H9 (cell line): ENCODE measurements around the gene TSPEAR. TPM values are rescaled to one million over a fixed set of nuclear protein-coding genes. Genes with fewer than 3 reads are reported as not detected.

Source experiments
- DNase-seq: peaks from one replicate; pipeline ENCODE4 v3.0.0-alpha.2; 2017
- H2AFZ ChIP-seq: one replicate; pipeline ENCODE4 v1.6.1; 2013; ENCODE audit warnings: mild to moderate bottlenecking, low read length, control low read depth, moderate library complexity
- H2AK5ac ChIP-seq: 2 replicates; pipeline ENCODE4 v1.6.1; 2013; ENCODE audit warnings: low read length, control low read depth, mixed read lengths; ENCODE audit not compliant: insufficient read length
- H2BK120ac ChIP-seq: one replicate; pipeline ENCODE4 v1.6.1; 2013; ENCODE audit warnings: low read depth, mild to moderate bottlenecking, low read length, control low read depth, inconsistent platforms; ENCODE audit not compliant: poor library complexity, severe bottlenecking
- H2BK12ac ChIP-seq: 2 replicates; pipeline ENCODE4 v1.6.1; 2013; ENCODE audit warnings: low read length, control low read depth, mixed read lengths, low read depth; ENCODE audit not compliant: insufficient read length
- H2BK15ac ChIP-seq: 2 replicates; pipeline ENCODE4 v1.6.1; 2013; ENCODE audit warnings: low read depth, low read length, control low read depth
- H2BK20ac ChIP-seq: one replicate; pipeline ENCODE4 v1.6.1; 2013; ENCODE audit warnings: low read depth, mild to moderate bottlenecking, low read length, control low read depth, inconsistent platforms; ENCODE audit not compliant: poor library complexity, severe bottlenecking
- H2BK5ac ChIP-seq: 2 replicates; pipeline ENCODE4 v1.6.1; 2013; ENCODE audit warnings: low read length, control low read depth, mixed read lengths; ENCODE audit not compliant: insufficient read length
- H3K14ac ChIP-seq: 2 replicates; pipeline ENCODE4 v1.6.1; 2013; ENCODE audit warnings: low read length, control low read depth; ENCODE audit not compliant: insufficient read depth
- H3K18ac ChIP-seq: 2 replicates; pipeline ENCODE4 v1.6.1; 2013; ENCODE audit warnings: low read depth, mild to moderate bottlenecking, mixed read lengths, low read length, control low read depth; ENCODE audit not compliant: insufficient read length
- H3K23ac ChIP-seq: 2 replicates; pipeline ENCODE4 v1.6.1; 2013; ENCODE audit warnings: low read length, control low read depth, mixed read lengths, low read depth; ENCODE audit not compliant: insufficient read length
- H3K23me2 ChIP-seq: 2 replicates; pipeline ENCODE4 v1.6.1; 2013; ENCODE audit warnings: low read depth, mild to moderate bottlenecking, mixed read lengths, low read length, control low read depth; ENCODE audit not compliant: insufficient read length, poor library complexity, severe bottlenecking
- H3K27ac ChIP-seq: 2 replicates; pipeline ENCODE4 v1.5.1; 2013; ENCODE audit warnings: low read length, control low read depth, mixed read lengths, low read depth; ENCODE audit not compliant: insufficient read length
- H3K27me3 ChIP-seq: 2 replicates; pipeline ENCODE4 v1.6.1; 2013; ENCODE audit warnings: low read length, control low read depth, inconsistent platforms; ENCODE audit not compliant: insufficient read depth
- H3K4ac ChIP-seq: 2 replicates; pipeline ENCODE4 v1.6.1; 2013; ENCODE audit warnings: low read depth, mild to moderate bottlenecking, control low read depth, inconsistent platforms, low read length, moderate library complexity
- H3K4me1 ChIP-seq: 2 replicates; pipeline ENCODE4 v1.6.1; 2013; ENCODE audit warnings: low read length, control low read depth, inconsistent platforms; ENCODE audit not compliant: insufficient read depth
- H3K4me2 ChIP-seq: 2 replicates; pipeline ENCODE4 v1.6.1; 2013; ENCODE audit warnings: low read length, control low read depth, mixed read lengths; ENCODE audit not compliant: insufficient read length, insufficient read depth
- H3K56ac ChIP-seq: 2 replicates; pipeline ENCODE4 v1.6.1; 2013; ENCODE audit warnings: low read depth, mild to moderate bottlenecking, mixed read lengths, low read length, control low read depth; ENCODE audit not compliant: insufficient read length
- H3K79me1 ChIP-seq: 2 replicates; pipeline ENCODE4 v1.6.1; 2013; ENCODE audit warnings: low read depth, mild to moderate bottlenecking, moderate library complexity, low read length, control low read depth, inconsistent platforms; ENCODE audit not compliant: insufficient read depth, poor library complexity, severe bottlenecking
- H3K79me2 ChIP-seq: 2 replicates; pipeline ENCODE4 v1.6.1; 2013; ENCODE audit warnings: low read length, control low read depth, inconsistent platforms; ENCODE audit not compliant: insufficient read depth
- H3K9ac ChIP-seq: 2 replicates; pipeline ENCODE4 v1.6.1; 2013; ENCODE audit warnings: low read length, control low read depth, mixed read lengths; ENCODE audit not compliant: insufficient read length; ENCODE audit errors: extremely low read depth
- H3K9me3 ChIP-seq: one replicate; pipeline ENCODE4 v1.6.1; 2013; ENCODE audit warnings: low read depth, low read length, inconsistent platforms; ENCODE audit not compliant: control insufficient read depth
- H3T11ph ChIP-seq: one replicate; pipeline ENCODE4 v1.6.1; 2013; ENCODE audit warnings: mild to moderate bottlenecking, low read length, control low read depth, inconsistent platforms
- H4K20me1 ChIP-seq: one replicate; pipeline ENCODE4 v1.6.1; 2013; ENCODE audit not compliant: control insufficient read depth, insufficient read length, insufficient read depth
- H4K5ac ChIP-seq: 2 replicates; pipeline ENCODE4 v1.6.1; 2013; ENCODE audit warnings: low read depth, mild to moderate bottlenecking, mixed read lengths, low read length, control low read depth; ENCODE audit not compliant: insufficient read length
- H4K8ac ChIP-seq: replicated peaks from 2 replicates; pipeline ENCODE4 v1.6.1; 2013; ENCODE audit warnings: low read length, control low read depth, mixed read lengths, low read depth; ENCODE audit not compliant: insufficient read length
- H4K91ac ChIP-seq: 2 replicates; pipeline ENCODE4 v1.6.1; 2013; ENCODE audit warnings: low read depth, mild to moderate bottlenecking, moderate library complexity, mixed read lengths, low read length, control low read depth; ENCODE audit not compliant: insufficient read length
- H3K27ac Mint-ChIP-seq, 3 experiments: 2 replicates in 2 of 3; 3 replicates in 1 of 3; pipeline ENCODE4 v1.8.0; 2020 to 2021; ENCODE audit warnings: mixed read lengths in 3 of 3, mild to moderate bottlenecking in 1 of 3, moderate library complexity in 1 of 3
- H3K27me3 Mint-ChIP-seq: 2 replicates; pipeline ENCODE4 v1.8.0; 2021; ENCODE audit warnings: low read depth, mild to moderate bottlenecking, moderate library complexity, mixed read lengths
- H3K36me3 Mint-ChIP-seq, 3 experiments: 2 replicates in 2 of 3; 3 replicates in 1 of 3; pipeline ENCODE4 v1.8.0; 2020 to 2021; ENCODE audit warnings: low read depth in 3 of 3, mixed read lengths in 3 of 3; ENCODE audit not compliant: insufficient read depth in 1 of 3
- H3K4me1 Mint-ChIP-seq, 2 experiments: 2 replicates each; pipeline ENCODE4 v1.8.0; 2020; ENCODE audit warnings: mixed read lengths in 2 of 2
- H3K4me3 Mint-ChIP-seq, 2 experiments: 2 replicates in 1 of 2; 3 replicates in 1 of 2; pipeline ENCODE4 v1.8.0; 2020 to 2021; ENCODE audit warnings: mild to moderate bottlenecking in 2 of 2, mixed read lengths in 2 of 2, moderate library complexity in 1 of 2
- H3K9me3 Mint-ChIP-seq, 2 experiments: 2 replicates in 1 of 2; 3 replicates in 1 of 2; pipeline ENCODE4 v1.8.0; 2020; ENCODE audit warnings: mild to moderate bottlenecking in 2 of 2, mixed read lengths in 2 of 2, moderate library complexity in 1 of 2
- CTCF ChIP-seq: fragments of 200-600 bp; sonication (generic); conservative IDR thresholded peaks from 3 replicates; pipeline ENCODE4 v1.8.0; 2021; ENCODE audit warnings: antibody characterized with exemption, mild to moderate bottlenecking
- WGBS: extraction: QIAGEN DNeasy Blood & Tissue Kit; methylation state at CpG from one replicate; pipeline ENCODE4 v1.1.7; 2013; ENCODE audit warnings: missing lambda C conversion rate, low lambda C conversion rate, mixed read lengths; ENCODE audit not compliant: insufficient read length; ENCODE audit errors: extremely low coverage; 5-methylcytosine and 5-hydroxymethylcytosine counted together
- total RNA-seq: library from RNA; stranded (reverse); gene quantifications from 2 replicates; pipeline ENCODE4 v1.2.1, GENCODE V29; 2021

The TSPEAR gene
- total RNA-seq, 1 experiment from 2014 or later = 1.3 TPM

GRCh38 chr21:44576025-44576420 lies 135.3 kb downstream of the TSPEAR start:
- Histone ChIP-seq H4K91ac (no peak overlapping the region), H3K4me1 (no peaks in the 10 kb centered on the region), H3K14ac (no peak overlapping the region), H4K8ac (no peak overlapping the region), H3K27ac (no peak overlapping the region), H3K79me2 (no peaks in the 10 kb centered on the region), H2BK12ac (no peak overlapping the region), H3K56ac (no peak overlapping the region), H3K9me3 (no peaks in the 10 kb centered on the region), H3K79me1 (no peaks in the 10 kb centered on the region), H3K9ac (no peak overlapping the region), H4K5ac (no peak overlapping the region), H3K4me2 (no peak overlapping the region), H4K20me1 (no peaks in the 10 kb centered on the region), H3K27me3 (no peaks in the 10 kb centered on the region), H3K18ac (no peak overlapping the region), H2BK5ac (no peak overlapping the region), H2BK15ac (no peak overlapping the region), H2BK20ac (no peak overlapping the region), H2BK120ac (no peak overlapping the region), H3K23me2 (no peaks in the 10 kb centered on the region), H3T11ph (no peak overlapping the region), H3K4ac (no peak overlapping the region), H2AFZ (no peak overlapping the region), H3K23ac (no peak overlapping the region), H2AK5ac (no peak overlapping the region)
- H3K4me3 Mint-ChIP-seq = no peak overlapping the region
- TF ChIP-seq CTCF = no peak
- peaks cover 9 to 24% of the 10 kb centered on the region in 2 experiments for H3K4me1 Mint-ChIP-seq
- H3K27me3 Mint-ChIP-seq = peaks cover 22% of the 10 kb centered on the region
- DNase-seq = no peak
- peaks cover 3 to 33% (median 15%) of the 10 kb centered on the region in 3 experiments; a peak in 6 of 7 replicates for H3K36me3 Mint-ChIP-seq
- peaks cover 24 to 30% of the 10 kb centered on the region in 2 experiments for H3K9me3 Mint-ChIP-seq
- no CpG with 5 or more reads among the region's 10 CpGs for WGBS
- H3K27ac Mint-ChIP-seq = no peak overlapping the region
